ENCODE data around the gene NES.

DNA sequence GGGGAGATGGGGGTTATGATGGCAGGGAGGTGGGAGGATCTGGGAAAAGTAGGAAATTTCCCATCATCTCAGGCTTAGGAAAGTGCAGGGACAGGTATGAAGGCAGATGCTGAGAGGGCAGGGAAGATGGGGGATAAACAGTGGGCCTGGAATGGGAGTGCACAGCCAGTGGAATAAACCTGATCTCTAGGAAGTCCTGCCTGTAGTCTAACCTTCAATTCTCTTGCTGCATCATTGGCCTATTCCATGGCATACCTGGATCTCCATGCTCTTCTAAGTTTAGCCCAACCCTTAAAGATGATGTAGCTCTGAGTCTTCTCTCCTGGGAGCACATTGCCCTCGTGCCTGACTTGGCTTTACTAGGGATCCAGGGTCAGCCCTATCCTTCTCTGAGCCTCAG lies 32.6 kb downstream of the NES start:
- TF ChIP-seq CTCF (conservative IDR thresholded peaks at IDR 0.05) (no peak), EZH2 (IDR thresholded peaks at IDR 0.05; ENCODE audit: low read depth) (no peak)

All from PC-9 (cell line).